Stimulated activated CD4-positive, alpha-beta T cell treated with anti-CD3 and anti-CD28 coated beads, Interleukin-4, amount 100 ng/mL, for 4 hours (primary cell): ENCODE measurements around the gene SRR.

Experiments used
- DNase-seq, 2 experiments: peaks; one replicate each; pipeline ENCODE4 v3.0.0-alpha.2; 2020

Gene SRR

DNA sequence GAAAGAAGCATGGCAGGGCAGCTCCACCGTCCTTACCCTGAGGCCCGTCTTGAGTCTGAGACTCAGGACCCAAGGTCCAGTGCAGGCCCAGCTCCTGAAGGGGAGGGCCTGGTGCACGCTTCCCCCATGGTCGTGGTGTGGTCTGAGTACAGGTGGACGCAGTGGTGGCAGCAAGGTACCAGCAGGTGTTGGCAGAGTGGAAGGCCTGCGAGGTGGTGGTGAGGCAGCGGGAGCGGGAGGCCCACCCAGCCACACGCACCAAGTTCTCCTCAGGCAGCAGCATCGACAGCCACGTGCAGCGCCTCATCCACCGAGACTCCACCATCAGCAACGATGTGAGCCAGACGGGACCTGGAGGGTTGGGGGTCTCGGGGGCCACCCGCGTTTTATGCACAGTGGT lies 69.4 kb downstream of the SRR start:
- no peak for DNase-seq
